ENCODE measurements around the gene KAT6B. TPM values are rescaled to one million over a fixed set of nuclear protein-coding genes. Genes with fewer than 3 reads are reported as not detected.

Gene KAT6B
- total RNA-seq, 1 donor from 2014 or later, result 21.3 TPM

GRCh38 chr10:74922921-74923320 lies 96.5 kb downstream of the KAT6B start:
- peaks cover 36% of the 10 kb centered on the region for H3K4me1 ChIP-seq
- DNase-seq (ENCODE audit: low spot score), result no peak
- no peak overlapping the region for H3K4me2 ChIP-seq
- H3K36me3 ChIP-seq, result no peaks in the 10 kb centered on the region
- no peak overlapping the region for H3K4me3 ChIP-seq
- peaks cover 63% of the 10 kb centered on the region for H3K79me2 ChIP-seq (ENCODE audit: low read depth)
- H3K9ac ChIP-seq, result no peak overlapping the region
- H3K27me3 Mint-ChIP-seq (ENCODE audit: insufficient read depth, low read depth), result no peaks in the 10 kb centered on the region
- no peak overlapping the region for H3K27ac ChIP-seq
- H3F3A ChIP-seq (ENCODE audit: low read depth), result peaks cover 19% of the 10 kb centered on the region
- H3K27me3 ChIP-seq, result no peaks in the 10 kb centered on the region
- H3K9me3 ChIP-seq (ENCODE audit: low read depth), result peaks cover 12% of the 10 kb centered on the region
- peaks cover 8% of the 10 kb centered on the region for H3K36me3 Mint-ChIP-seq
- no peak overlapping the region for H3K27ac Mint-ChIP-seq
- peaks cover 15% of the 10 kb centered on the region for H3K9me3 Mint-ChIP-seq
- H4K20me1 ChIP-seq (ENCODE audit: low read depth), result peaks cover 27% of the 10 kb centered on the region
- peaks cover 39% of the 10 kb centered on the region for H3K4me1 Mint-ChIP-seq
- no peak overlapping the region for H3K4me3 Mint-ChIP-seq
- H2AFZ ChIP-seq (replicated peaks), result no peak overlapping the region
- TF ChIP-seq CTCF (IDR thresholded peaks at IDR 0.05) (no peak), EZH2phosphoT487 (IDR thresholded peaks at IDR 0.05) (no peak), EZH2 (IDR thresholded peaks at IDR 0.05) (no peak)

GRCh38 chr10:74923556-74923955 lies 97.2 kb downstream of the KAT6B start:
- Histone ChIP-seq H3K27ac (no peak overlapping the region), H3K27me3 (no peaks in the 10 kb centered on the region), H3K79me2 (ENCODE audit: low read depth) (peaks cover 63% of the 10 kb centered on the region), H2AFZ (replicated peaks) (no peak overlapping the region), H4K20me1 (ENCODE audit: low read depth) (peaks cover 27% of the 10 kb centered on the region), H3K9ac (no peak overlapping the region), H3K36me3 (no peaks in the 10 kb centered on the region), H3F3A (ENCODE audit: low read depth) (peaks cover 19% of the 10 kb centered on the region), H3K4me3 (no peak overlapping the region), H3K4me2 (no peak overlapping the region), H3K9me3 (ENCODE audit: low read depth) (peaks cover 12% of the 10 kb centered on the region), H3K4me1 (peaks cover 36% of the 10 kb centered on the region)
- no peak overlapping the region for H3K4me3 Mint-ChIP-seq
- H3K36me3 Mint-ChIP-seq, result peaks cover 6% of the 10 kb centered on the region
- TF ChIP-seq EZH2phosphoT487 (IDR thresholded peaks at IDR 0.05), result no peak
- no peak for TF ChIP-seq CTCF (IDR thresholded peaks at IDR 0.05)
- no peak for TF ChIP-seq EZH2 (IDR thresholded peaks at IDR 0.05)
- no peak overlapping the region for H3K27ac Mint-ChIP-seq
- DNase-seq (ENCODE audit: low spot score), result no peak
- no peaks in the 10 kb centered on the region for H3K27me3 Mint-ChIP-seq (ENCODE audit: insufficient read depth, low read depth)
- H3K4me1 Mint-ChIP-seq, result peaks cover 39% of the 10 kb centered on the region
- peaks cover 12% of the 10 kb centered on the region for H3K9me3 Mint-ChIP-seq

- Mint-ChIP-seq H3K36me3 (peaks cover 6% of the 10 kb centered on the region), H3K4me1 (peaks cover 39% of the 10 kb centered on the region), H3K4me3 (no peak overlapping the region), H3K9me3 (peaks cover 12% of the 10 kb centered on the region), H3K27me3 (ENCODE audit: insufficient read depth, low read depth) (no peaks in the 10 kb centered on the region), H3K27ac (no peak overlapping the region)
- H3K36me3 ChIP-seq, result no peaks in the 10 kb centered on the region
- H3K4me3 ChIP-seq, result no peak overlapping the region
- H3K9me3 ChIP-seq (ENCODE audit: low read depth), result peaks cover 11% of the 10 kb centered on the region
- H3F3A ChIP-seq (ENCODE audit: low read depth), result peaks cover 19% of the 10 kb centered on the region
- H3K79me2 ChIP-seq (ENCODE audit: low read depth), result peaks cover 65% of the 10 kb centered on the region
- no peak overlapping the region for H3K9ac ChIP-seq
- peaks cover 36% of the 10 kb centered on the region for H3K4me1 ChIP-seq
- no peak overlapping the region for H2AFZ ChIP-seq (replicated peaks)
- H3K27me3 ChIP-seq, result no peaks in the 10 kb centered on the region
- peaks cover 27% of the 10 kb centered on the region for H4K20me1 ChIP-seq (ENCODE audit: low read depth)
- H3K4me2 ChIP-seq, result no peak overlapping the region
- no peak for DNase-seq (ENCODE audit: low spot score)
- no peak overlapping the region for H3K27ac ChIP-seq
- TF ChIP-seq CTCF (IDR thresholded peaks at IDR 0.05), result no peak
- TF ChIP-seq EZH2phosphoT487 (IDR thresholded peaks at IDR 0.05), result no peak
- no peak for TF ChIP-seq EZH2 (IDR thresholded peaks at IDR 0.05)
These were observed 98.0 kb downstream of the KAT6B start for GRCh38 chr10:74924251-74924963.

Data from neural progenitor cell (in vitro differentiated cells).